Uterus (tissue), 4 donors: ENCODE data around the gene GFRA4. TPM values are rescaled to one million over a fixed set of nuclear protein-coding genes. Genes with fewer than 3 reads are reported as not detected.

ENCODE experiments used
- DNase-seq, 2 donors: peaks; one replicate each; pipeline ENCODE4 v3.0.0-alpha.2; 2019 to 2020
- H3K27ac ChIP-seq, 2 donors: fragments of 200-600 bp; sonication (generic); 1 replicate in 1 of 2; 2 replicates in 1 of 2; pipeline ENCODE4 v1.5.1; 2016 to 2018
- H3K27me3 ChIP-seq, 2 donors: fragments of 200-600 bp; sonication (generic); one replicate each; pipeline ENCODE4 v1.5.1; 2018 to 2019; ENCODE audit warnings: control low read depth in 1 of 2
- H3K36me3 ChIP-seq, 2 donors: fragments of 200-600 bp; sonication (generic); one replicate each; pipeline ENCODE4 v1.5.1; 2019; ENCODE audit warnings: control low read depth in 1 of 2
- H3K4me1 ChIP-seq, 2 donors: fragments of 200-600 bp; sonication (generic); one replicate each; pipeline ENCODE4 v1.5.1; 2018 to 2019; ENCODE audit warnings: control low read depth in 1 of 2
- H3K4me3 ChIP-seq, 2 donors: fragments of 200-600 bp; sonication (generic); 1 replicate in 1 of 2; 2 replicates in 1 of 2; pipeline ENCODE4 v1.5.1; 2018 to 2019; ENCODE audit warnings: mild to moderate bottlenecking in 1 of 2
- H3K9me3 ChIP-seq, 2 donors: fragments of 200-600 bp; sonication (generic); one replicate each; pipeline ENCODE4 v1.5.1; 2019; ENCODE audit warnings: control low read depth in 1 of 2
- CTCF ChIP-seq, 4 experiments: fragments of 200-600 bp in 2 of 4; fragments of 450-650 bp in 2 of 4; sonication (generic) in 2 of 4; IDR thresholded peaks; one replicate each; pipeline ENCODE4 v1.5.1; 2016 to 2019; ENCODE audit warnings: antibody characterized with exemption in 4 of 4, mild to moderate bottlenecking in 2 of 4, moderate library complexity in 1 of 4
- POLR2A ChIP-seq, 2 donors: fragments of 450-650 bp; IDR thresholded peaks; one replicate each; pipeline ENCODE4 v1.6.1; 2016; ENCODE audit warnings: antibody characterized with exemption in 2 of 2, mild to moderate bottlenecking in 1 of 2, moderate library complexity in 1 of 2
- intact Hi-C: fragments of 100-400 bp; cut with DNase I; formaldehyde crosslinking; loops from one replicate; pipeline ENCODE4 v1.15.1; 2023; ENCODE audit warnings: low total_unique reads
- total RNA-seq, 4 donors: library from RNA; depleted of rRNA in 3 of 4; stranded (reverse); fragments of >200 nt in 3 of 4; gene quantifications; one replicate each; pipeline versions ENCODE4 v1.1.0 to v1.2.4, GENCODE V29; 2014 to 2023
- donor health status: DM: yes; HTN: yes; CAD: no.

Gene GFRA4
- total RNA-seq, 4 donors from 2014 or later = not detected

GRCh38 chr20:3660262-3661059 lies 2.7 kb downstream of the GFRA4 start:
- peaks cover 0 to 7% of the 10 kb centered on the region in 2 donors for H3K4me1 ChIP-seq
- no peak overlapping the region for H3K4me3 ChIP-seq
- no peaks in the 10 kb centered on the region for H3K9me3 ChIP-seq
- no peaks in the 10 kb centered on the region for H3K36me3 ChIP-seq
- intact Hi-C loops = no loop called here
- H3K27me3 ChIP-seq = peaks cover 5 to 15% of the 10 kb centered on the region in 2 donors
- TF ChIP-seq CTCF (IDR thresholded peaks at IDR 0.05) (no peak), POLR2A (IDR thresholded peaks at IDR 0.05) (no peak)
- DNase-seq = no peak
- no peak overlapping the region for H3K27ac ChIP-seq

- DNase-seq = no peak
These were observed 3.5 kb downstream of the GFRA4 start for GRCh38 chr20:3659492-3660261.

GRCh38 chr20:3658716-3659491 lies 4.3 kb downstream of the GFRA4 start:
- H3K27ac ChIP-seq = no peak overlapping the region
- no peak overlapping the region for H3K4me3 ChIP-seq
- intact Hi-C loops = no loop called here
- H3K27me3 ChIP-seq = peaks cover 5 to 15% of the 10 kb centered on the region in 2 donors
- H3K4me1 ChIP-seq = peaks cover 0 to 7% of the 10 kb centered on the region in 2 donors
- no peak for DNase-seq
- H3K9me3 ChIP-seq = no peaks in the 10 kb centered on the region
- no peaks in the 10 kb centered on the region for H3K36me3 ChIP-seq
- TF ChIP-seq CTCF (IDR thresholded peaks at IDR 0.05) (no peak), POLR2A (IDR thresholded peaks at IDR 0.05) (no peak)

More at GRCh38 chr20:3659492-3660261, 3.5 kb downstream of the GFRA4 start:
- TF ChIP-seq POLR2A (IDR thresholded peaks at IDR 0.05) = no peak
- no peak for TF ChIP-seq CTCF (IDR thresholded peaks at IDR 0.05)
- H3K4me1 ChIP-seq = peaks cover 0 to 7% of the 10 kb centered on the region in 2 donors
- H3K9me3 ChIP-seq = no peaks in the 10 kb centered on the region
- H3K4me3 ChIP-seq = no peak overlapping the region
- H3K36me3 ChIP-seq = no peaks in the 10 kb centered on the region
- intact Hi-C loops = no loop called here
- no peak overlapping the region for H3K27ac ChIP-seq
- peaks cover 5 to 15% of the 10 kb centered on the region in 2 donors for H3K27me3 ChIP-seq

- peaks cover 5 to 15% of the 10 kb centered on the region in 2 donors for H3K27me3 ChIP-seq
- intact Hi-C loops = no loop called here
- no peaks in the 10 kb centered on the region for H3K9me3 ChIP-seq
These were observed 5.0 kb downstream of the GFRA4 start for GRCh38 chr20:3658019-3658715.

More at GRCh38 chr20:3658019-3658715, 5.0 kb downstream of the GFRA4 start:
- TF ChIP-seq POLR2A (IDR thresholded peaks at IDR 0.05) = no peak
- no peak for TF ChIP-seq CTCF (IDR thresholded peaks at IDR 0.05)
- Histone ChIP-seq H3K36me3 (no peaks in the 10 kb centered on the region), H3K27ac (no peak overlapping the region), H3K4me1 (peaks cover 0 to 7% of the 10 kb centered on the region in 2 donors), H3K4me3 (no peak overlapping the region)
- no peak for DNase-seq
